Dermis microvascular lymphatic vessel endothelial cell (primary cell): ENCODE results near the gene NWD2. TPM values are rescaled to one million over a fixed set of nuclear protein-coding genes. Genes with fewer than 3 reads are reported as not detected.
"Not testable (repeated sequence)": the region's sequence is repeated elsewhere in the genome, so short reads cannot be mapped to it uniquely, and the experiment has no call there.

Experiments used
- DNase-seq, 2 donors: peaks; one replicate each; pipeline versions ENCODE4 v3.0.0 to v3.0.0-alpha.2; 2010; ENCODE audit warnings: low read depth in 2 of 2
- total RNA-seq: library from RNA; depleted of rRNA; stranded (reverse); fragments of >200 nt; gene quantifications from 2 replicates; pipeline ENCODE4 v1.2.1, GENCODE V29; 2014

NWD2 gene, protein sequence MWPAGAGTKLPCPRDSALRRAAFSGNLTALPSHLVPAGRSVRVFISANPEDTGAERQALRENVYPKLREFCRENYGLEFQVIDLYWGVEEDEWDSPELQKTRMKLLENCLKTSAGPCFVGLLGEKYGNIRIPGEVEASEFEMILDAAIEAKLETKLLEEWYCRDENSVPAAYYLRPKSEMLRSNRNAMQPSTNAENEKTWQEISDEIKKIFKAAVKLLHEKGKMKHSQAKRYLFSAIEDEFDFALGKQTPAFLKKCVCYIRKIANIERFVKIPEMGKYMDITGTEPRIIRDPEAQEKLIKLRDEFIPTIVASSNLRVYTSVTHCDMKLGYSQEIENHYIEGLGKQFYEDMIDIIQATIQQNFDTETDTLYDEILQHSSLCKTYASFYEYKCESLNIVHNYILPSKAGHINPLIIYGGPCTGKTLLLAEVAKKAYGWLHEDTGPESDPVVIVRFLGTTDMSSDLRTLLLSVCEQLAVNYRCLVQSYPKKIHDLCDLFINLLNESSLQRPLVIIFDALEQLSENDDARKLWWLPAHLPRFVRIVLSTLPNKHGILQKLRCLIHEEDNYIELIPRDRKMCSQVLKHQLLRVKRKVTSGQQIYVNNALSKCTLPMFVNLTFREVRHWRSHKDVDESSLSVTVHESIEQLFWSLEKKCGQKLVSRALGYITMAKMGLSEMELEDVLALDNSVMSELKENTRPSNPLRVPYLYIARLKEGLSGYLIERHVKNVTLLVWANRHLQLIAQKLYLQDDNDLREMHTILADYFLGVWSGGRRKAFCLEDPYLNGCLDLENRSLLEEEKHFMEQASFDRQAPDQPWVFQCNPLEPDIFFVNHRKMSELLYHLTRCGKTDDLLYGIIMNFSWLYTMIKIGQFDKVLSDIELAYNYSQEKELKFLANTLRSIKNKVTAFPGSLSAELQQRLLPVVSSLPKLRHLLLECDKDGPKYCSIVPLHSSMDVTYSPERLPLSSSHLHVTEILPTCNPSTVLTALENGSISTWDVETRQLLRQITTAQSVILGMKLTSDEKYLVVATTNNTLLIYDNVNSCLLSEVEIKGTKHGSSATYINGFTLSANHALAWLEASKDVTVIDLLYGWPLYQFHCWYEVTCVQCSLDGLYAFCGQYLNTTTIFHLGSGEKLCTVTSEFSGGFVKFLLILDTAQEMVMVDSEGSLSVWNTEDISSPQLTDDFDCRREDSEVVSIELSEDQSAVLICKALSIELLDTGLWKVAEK (N-terminal part only)
- not detected in 2 replicates for total RNA-seq

- DNase-seq, result peak in 1 of 2 donors; percentile 8
Observed at GRCh38 chr4:37244583-37245390, at the start of gene NWD2. Gene NWD2, plus strand, starts transcription at chr4:37244743. Its CDS starts 325 bp downstream, at chr4:37245068.

DNA sequence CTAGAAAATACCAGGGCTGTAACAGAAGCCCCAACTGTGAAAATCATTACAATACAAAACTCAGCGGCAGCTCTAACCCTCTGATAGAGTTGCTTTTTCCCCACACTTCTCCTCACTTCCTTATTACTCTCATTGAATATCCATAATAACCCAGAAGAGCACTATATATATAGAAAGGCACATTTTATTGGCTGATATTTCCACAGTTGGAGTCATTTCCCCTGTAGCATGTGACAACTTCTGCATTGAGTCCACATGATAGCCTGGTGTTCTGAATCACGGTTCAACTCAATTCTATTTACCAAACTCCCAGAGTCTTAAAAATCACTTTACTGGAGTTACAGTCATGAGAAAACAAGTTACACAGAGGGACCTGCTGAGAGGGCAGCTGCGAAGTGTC is 46.6 kb upstream of the NWD2 start:
- DNase-seq, result no peak

DNA sequence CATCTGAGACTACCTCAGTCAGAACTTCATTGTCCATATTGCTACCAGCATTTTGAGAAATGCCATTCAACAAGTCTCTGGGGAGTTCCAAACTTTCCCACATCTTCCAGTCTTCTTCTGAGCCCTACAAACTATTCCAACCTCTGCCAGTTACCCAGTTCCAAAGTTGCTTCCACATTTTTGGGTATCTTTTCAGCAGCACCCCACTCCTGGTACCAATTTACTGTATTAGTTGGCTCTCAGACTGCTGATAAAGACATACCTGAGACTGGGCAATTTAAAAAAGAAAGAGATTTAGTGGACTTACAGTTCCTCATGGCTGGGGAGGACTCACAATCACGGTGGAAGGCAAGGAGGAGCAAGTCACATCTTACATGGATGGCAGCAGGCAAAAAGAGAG is 39.8 kb upstream of the NWD2 start:
- not testable (repeated sequence) for DNase-seq

DNA sequence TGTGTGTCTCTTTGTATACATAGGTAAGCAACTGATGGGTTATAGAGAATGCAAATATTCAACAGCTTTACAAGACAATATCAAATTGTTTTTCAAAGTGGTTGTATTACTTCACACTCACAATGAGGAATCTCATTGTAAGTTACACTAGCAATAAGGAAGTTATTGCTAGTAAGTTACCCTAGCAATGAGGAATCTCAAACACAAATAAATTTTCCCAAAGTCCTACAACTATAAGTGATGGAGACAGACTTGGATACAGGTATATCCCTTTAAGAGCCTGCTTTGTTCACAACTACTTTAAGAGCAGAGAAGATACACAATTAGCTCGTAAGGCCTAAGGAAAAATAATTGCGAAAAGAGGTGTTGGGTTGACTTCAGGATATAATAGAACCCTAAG is 28.3 kb upstream of the NWD2 start:
- no peak for DNase-seq

- DNase-seq, result no peak
Observed at GRCh38 chr4:37219242-37219641, 25.3 kb upstream of the NWD2 start.

DNA sequence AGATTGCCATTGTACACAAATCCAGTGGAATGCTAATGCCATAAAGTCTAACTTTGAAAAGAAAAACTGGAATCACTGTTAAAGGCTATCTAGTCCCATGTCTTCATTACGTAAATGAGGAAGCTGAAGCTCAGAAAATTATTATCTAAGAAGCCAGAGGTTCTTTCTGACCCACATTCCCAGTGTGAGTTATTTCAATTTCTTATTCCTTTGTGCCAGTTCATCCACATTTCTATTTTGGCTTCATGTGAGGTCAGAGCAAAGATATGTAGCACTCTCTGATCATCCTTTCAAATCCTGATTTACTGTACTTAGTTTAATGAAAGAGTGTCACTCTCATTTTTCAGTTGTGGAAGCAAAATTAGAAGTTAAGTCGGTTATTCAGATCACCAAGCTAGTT is 24.6 kb upstream of the NWD2 start:
- no peak for DNase-seq

- no peak for DNase-seq
Observed at GRCh38 chr4:37220685-37221084, 23.9 kb upstream of the NWD2 start.

DNA sequence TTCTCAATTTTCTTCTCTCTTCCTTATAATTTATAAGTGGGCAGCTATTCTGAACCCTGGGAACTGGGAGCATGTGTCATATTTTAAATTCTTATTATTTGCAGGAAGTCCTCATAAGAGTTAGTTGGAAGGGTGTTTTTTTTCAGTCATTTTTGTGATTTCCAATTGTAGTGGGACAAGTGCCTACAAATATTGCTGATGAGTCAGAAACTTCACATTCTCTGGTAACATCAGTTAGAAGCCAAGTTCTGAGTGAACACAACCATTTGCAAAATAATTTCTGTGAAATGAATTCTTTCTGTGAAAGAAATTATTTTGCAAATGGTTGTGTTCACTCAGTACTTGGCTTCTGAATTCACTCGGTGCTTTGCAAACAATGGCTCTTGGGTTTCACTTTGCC is 20.8 kb upstream of the NWD2 start:
- DNase-seq, result no peak

DNA sequence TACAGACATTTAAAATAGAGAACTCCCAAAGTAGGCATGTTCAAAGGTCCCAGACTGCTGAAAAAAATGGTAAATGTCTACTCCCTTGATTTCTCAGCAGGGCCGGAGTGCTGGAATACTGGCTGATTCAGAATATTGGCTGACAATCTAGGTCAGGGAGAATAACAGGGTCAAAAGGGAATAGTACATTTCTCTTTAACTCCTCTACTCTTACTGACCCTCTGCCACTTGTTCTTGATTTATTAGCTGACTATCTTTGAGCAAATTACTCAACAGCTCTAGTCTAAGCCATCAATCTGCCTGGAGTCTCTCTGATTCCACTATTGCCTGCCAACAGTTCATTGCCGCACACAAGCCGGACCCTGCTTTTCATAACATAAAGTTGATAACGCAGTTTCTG is 19.7 kb upstream of the NWD2 start:
- no peak for DNase-seq

- no peak for DNase-seq
Observed at GRCh38 chr4:37225778-37226177, 18.8 kb upstream of the NWD2 start.

DNA sequence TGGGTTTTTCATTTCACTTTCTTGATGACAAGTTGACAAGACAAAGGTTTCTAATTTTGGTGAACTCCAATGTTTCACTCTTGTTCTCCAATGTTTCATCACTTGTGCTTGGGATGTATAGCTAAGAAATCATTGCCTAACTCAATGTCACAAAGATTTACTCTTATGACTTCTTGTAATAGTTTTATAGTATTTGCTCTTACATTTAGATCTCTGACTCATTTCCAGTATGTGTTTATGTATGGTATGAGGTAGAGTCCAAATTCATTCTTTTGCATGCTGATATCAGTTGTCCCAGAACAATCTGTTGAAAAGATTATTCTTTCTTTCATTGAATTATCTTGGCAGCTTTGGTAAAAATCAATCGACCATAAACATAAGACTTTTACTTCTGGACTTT is 12.2 kb upstream of the NWD2 start:
- no peak for DNase-seq

DNA sequence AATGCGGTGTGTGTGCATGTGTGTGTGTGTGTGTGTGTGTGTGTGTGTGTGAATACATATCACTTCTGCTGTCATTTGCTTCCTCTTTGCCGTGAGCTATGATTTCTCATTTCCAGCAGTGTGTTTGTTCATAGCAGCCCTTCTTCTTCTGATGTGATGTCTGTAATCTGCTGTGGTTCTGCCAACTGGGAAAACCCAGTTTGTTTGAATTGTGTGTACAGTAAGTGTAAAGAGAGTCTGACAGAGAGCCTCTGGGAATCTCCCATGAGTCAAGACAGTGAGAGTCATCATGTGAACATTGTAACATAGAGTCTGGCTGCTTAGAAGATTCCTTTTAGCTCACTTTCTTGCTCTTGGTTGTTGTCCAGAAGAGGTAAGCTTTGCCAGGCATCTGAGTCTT is 8.4 kb upstream of the NWD2 start:
- no peak for DNase-seq

DNA sequence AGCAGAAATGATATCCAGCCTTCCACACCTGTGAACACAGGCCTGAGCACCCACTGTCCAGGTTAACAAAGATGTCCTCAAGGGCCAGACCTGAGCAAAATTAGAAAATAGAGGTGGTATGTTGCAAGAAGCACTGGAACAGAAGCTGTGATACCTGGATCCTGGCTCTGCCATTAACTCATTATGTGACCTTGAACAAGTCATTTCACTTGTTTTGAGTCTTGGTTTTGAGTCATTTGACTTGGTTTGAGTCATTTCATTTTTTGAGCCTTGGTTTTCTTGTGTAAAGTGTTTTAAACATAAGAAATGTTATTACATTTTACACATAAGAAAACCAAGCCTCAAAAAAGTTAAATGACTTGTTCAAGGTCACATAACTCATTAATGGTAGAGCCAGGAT is 2.9 kb upstream of the NWD2 start:
- DNase-seq, result no peak

- no peak for DNase-seq
Observed at GRCh38 chr4:37243051-37243450, 1.5 kb upstream of the NWD2 start.

DNA sequence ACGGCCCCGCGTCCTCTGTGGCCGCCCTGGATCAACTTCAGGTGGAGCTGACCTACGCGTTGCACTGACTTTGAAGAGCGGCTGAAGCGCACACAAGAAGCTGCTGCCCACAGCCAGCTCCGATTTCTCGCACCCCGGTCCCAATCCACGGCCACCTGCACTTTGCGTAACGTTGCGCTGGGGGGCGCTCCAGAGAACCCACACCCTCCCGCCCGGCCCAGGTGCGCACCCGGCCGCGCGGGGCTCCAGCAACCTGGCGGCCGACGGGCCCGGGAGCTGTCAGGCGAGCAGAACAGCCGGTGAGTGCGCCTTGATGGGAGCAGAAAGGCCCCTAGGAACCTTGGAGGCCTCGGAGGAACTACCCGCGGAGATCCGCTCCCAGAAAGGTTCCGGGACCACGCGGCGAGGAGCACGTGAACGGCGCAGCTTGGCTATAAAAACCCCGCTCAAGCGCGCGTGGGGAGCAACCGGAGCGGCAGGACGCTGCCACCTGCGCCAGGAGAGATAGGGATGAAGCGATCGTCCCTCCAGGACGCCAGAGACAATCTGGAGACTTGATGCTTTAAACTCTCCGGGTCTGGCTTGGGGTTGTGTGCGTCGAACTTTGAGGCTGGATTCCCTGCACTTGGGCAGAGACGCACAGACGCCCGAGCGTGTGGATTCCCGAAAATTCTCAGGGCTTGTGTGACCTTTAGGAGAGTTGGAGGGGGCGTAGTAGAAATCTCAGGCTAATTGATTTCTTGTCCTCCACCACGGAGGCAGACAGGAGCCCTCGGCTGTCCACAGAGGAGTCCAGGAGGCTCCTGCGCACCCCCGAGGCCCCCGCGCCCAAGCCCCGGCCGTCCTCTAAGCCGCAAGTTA is 591 bp upstream of the NWD2 start:
- DNase-seq, result no peak

GRCh38 chr4:37245391-37245954 is 930 bp downstream of the NWD2 start:
- DNase-seq, result no peak

GRCh38 chr4:37246891-37247290 is 2.3 kb downstream of the NWD2 start:
- no peak for DNase-seq

- no peak for DNase-seq
Observed at GRCh38 chr4:37258221-37258620, 13.7 kb downstream of the NWD2 start.

DNA sequence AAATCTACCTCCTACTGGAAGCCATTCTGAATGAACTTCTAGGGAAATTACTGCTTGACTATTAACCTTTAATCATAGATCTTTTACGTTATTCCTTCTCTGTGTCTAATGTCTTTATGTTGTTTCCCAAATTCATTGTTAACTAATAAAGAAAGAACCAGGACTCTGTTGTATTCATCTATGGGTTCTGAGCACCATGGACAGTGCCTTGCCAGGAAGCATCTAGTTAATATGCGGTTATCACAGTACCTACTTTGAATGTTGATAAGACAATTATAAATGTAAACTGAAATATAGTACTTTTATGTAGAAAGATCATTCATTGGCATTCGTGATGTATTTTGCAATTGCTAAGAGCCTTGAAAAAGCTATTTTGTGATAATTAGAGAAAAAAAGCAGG is 23.8 kb downstream of the NWD2 start:
- DNase-seq, result no peak

- DNase-seq, result no peak
Observed at GRCh38 chr4:37279121-37279520, 34.6 kb downstream of the NWD2 start.
